GM12892 (cell line): ENCODE data around the gene ELK1. TPM values are rescaled to one million over a fixed set of nuclear protein-coding genes. Genes with fewer than 3 reads are reported as not detected.
A peak's percentile ranks its signal among the peaks of the same experiment; 100 is the strongest.
"Not testable (repeated sequence)": the region's sequence is repeated elsewhere in the genome, so short reads cannot be mapped to it uniquely, and the experiment has no call there.

ENCODE experiments used
- DNase-seq: peaks from one replicate; pipeline ENCODE4 v3.0.0; 2011; ENCODE audit not compliant: insufficient read length
- FAIRE-seq: peaks from 2 replicates; lab custom pipeline; 2011; peaks lifted over from hg19 to GRCh38; lab: Jason Lieb, UNC
- POLR2A ChIP-seq: IDR thresholded peaks from 2 replicates; pipeline ENCODE4 v1.6.1; 2011; ENCODE audit warnings: low read depth, low read length, control low read depth
- POLR2AphosphoS5 ChIP-seq: IDR thresholded peaks from 2 replicates; pipeline ENCODE4 v1.6.1; 2011; ENCODE audit warnings: low read depth, low read length, control low read depth
- TAF1 ChIP-seq: IDR thresholded peaks from 2 replicates; pipeline ENCODE4 v1.6.1; 2011; ENCODE audit warnings: low read depth, mild to moderate bottlenecking, control low read depth, low read length, borderline replicate concordance
- polyA plus RNA-seq: library from polyadenylated mRNA; unstranded; fragments of >200 nt; gene quantifications from one replicate; pipeline ENCODE4 v1.2.1, GENCODE V29; 2012; ENCODE audit warnings: missing spikeins, inconsistent platforms; ENCODE audit not compliant: missing spikeins

The ELK1 gene, protein sequence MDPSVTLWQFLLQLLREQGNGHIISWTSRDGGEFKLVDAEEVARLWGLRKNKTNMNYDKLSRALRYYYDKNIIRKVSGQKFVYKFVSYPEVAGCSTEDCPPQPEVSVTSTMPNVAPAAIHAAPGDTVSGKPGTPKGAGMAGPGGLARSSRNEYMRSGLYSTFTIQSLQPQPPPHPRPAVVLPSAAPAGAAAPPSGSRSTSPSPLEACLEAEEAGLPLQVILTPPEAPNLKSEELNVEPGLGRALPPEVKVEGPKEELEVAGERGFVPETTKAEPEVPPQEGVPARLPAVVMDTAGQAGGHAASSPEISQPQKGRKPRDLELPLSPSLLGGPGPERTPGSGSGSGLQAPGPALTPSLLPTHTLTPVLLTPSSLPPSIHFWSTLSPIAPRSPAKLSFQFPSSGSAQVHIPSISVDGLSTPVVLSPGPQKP
- 27.5 TPM for polyA plus RNA-seq

DNA sequence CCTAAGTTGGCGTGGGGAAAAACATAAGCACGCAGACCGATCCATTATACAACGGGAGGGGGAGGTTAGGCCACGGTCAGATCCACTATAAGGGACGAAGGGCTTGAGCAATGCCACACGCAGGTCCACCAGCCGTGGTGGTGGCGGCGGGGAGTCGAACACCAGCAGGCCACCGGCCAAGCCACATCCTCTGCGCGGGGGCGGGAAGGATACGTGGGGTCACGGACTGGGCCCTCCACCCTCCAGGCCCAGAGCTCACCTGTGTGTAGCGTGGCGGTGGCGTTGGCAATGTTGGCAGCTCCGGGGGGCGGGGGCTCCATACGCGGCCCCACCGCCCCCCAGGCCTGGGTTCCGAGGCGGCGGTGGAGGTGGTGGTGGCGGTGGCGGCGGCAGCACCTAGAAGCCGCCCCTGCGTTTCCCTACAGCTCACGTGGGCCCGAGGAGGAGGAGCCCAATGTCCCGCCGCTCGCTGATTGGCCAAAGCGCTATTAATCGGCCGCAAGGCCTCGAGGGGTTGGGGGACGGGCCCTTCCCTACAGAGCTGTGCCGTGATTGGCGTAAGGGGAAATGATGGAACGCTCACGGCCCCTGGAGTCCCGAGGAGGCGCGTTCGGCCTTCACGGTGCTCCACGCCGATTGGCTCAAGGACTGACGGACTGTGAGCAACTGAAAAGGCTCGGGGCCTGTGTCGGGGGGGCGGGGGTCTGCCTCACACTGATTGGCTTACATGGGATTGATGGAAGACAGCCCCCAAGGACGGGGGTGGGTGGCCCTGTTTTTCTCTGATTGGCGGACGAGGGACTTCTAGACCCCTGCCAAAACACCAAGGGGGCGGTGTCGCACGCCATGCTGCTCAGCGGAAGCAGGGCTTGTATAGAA, at the start of gene ELK1:
Gene ELK1, minus strand, starts transcription at position 400 of the 879 bp plus-strand sequence. CDS start 9,122 bp downstream, outside the sequence.
- DNase-seq (peak; percentile 81), FAIRE-seq (peak; percentile 95)
- TF ChIP-seq POLR2A: peak; percentile 67; the same call in 1 of the 2 replicates
- TF ChIP-seq POLR2AphosphoS5: no peak; the same call in 1 of the 2 replicates

DNA sequence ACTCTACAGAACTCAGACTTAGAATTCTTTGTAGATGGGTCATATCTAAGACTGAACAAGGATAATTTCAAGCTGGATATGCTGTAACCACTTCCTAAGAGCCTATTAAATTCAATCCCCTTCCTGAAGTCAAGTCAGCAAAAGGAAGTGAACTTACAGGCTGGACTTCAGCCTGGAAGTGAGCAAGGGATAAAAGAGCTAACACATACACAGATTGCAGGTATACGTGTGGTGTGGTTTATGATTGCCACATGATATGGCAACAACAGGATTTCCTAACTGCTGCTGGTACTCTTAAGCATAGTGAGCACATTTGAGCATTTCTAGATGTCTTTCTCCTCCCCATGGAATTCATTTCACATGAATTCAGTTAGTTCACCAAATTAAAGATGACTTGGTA, 46.8 kb upstream of the ELK1 start:
- DNase-seq (no peak), FAIRE-seq (no peak)
- TF ChIP-seq POLR2AphosphoS5 (no peak), POLR2A (no peak), TAF1 (no peak)

- TF ChIP-seq POLR2A (no peak), POLR2AphosphoS5 (no peak), TAF1 (no peak)
- FAIRE-seq: no peak
- DNase-seq: no peak
These were observed 39.8 kb upstream of the ELK1 start for GRCh38 chrX:47690175-47690574.

- DNase-seq (no peak), FAIRE-seq (no peak)
- TF ChIP-seq POLR2AphosphoS5 (no peak), POLR2A (no peak), TAF1 (no peak)
These were observed 36.9 kb upstream of the ELK1 start for GRCh38 chrX:47687263-47687662.

DNA sequence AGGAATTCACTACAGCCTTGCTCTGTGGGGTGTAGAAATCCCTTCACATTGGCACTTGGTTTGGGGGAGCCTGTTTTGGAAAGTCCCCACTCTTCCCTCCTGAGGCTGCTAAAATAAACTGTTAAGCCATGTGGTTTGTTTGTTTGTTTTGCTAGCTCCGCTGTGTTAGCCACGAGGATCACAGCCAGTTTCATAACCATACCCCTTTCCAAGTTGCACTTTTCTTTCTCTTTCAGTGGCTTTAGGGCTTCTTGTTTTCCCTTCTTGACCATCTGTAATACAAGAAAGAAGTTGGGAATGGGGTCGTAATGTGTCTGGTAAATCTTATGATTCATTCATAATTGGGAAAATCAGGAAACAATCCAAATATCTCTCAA, 33.5 kb upstream of the ELK1 start:
- TF ChIP-seq POLR2A: no peak
- no peak for TF ChIP-seq TAF1
- TF ChIP-seq POLR2AphosphoS5: no peak
- FAIRE-seq: no peak
- DNase-seq: no peak

DNA sequence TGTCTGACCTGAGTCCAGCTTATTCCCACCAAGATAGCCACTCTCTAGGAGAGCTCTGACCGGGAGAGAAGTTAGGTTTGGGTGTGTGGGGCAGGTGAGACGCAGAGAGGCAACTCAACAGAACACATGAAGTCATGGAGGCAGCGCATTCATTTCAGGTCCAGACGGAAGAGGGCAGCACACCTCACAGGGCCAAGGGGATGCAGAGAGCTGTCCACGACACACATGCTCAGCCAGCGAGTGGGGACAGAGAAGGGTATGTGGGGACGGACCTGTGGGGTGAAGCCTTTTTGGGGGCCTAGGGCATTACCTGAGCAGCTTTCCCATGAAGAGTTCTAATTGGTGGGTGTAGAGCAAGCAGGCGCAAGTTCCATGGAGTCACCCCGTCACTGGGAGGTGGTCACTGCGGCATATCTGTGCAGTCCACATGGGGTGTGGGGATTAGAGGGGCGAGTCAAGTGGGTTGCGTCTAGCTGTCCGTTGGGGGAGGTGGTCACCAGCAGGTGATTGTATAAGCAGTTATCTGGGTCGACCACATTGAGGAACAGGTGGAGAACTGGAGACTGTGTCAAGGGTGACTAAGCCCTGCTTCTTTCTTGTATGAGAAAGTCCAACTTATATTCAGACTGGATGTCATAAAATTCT, 32.9 kb upstream of the ELK1 start:
- no peak for FAIRE-seq
- no peak for DNase-seq
- TF ChIP-seq POLR2A (no peak), POLR2AphosphoS5 (no peak)

GRCh38 chrX:47675959-47676859, 25.8 kb upstream of the ELK1 start:
- not testable (repeated sequence) for DNase-seq, FAIRE-seq

GRCh38 chrX:47674776-47675175, 24.4 kb upstream of the ELK1 start:
- no peak for FAIRE-seq
- DNase-seq: no peak
- TF ChIP-seq POLR2A: no peak
- TF ChIP-seq POLR2AphosphoS5: no peak
- TF ChIP-seq TAF1: no peak

- not testable (repeated sequence) for FAIRE-seq
These were observed 15.4 kb upstream of the ELK1 start for GRCh38 chrX:47665797-47666196.

GRCh38 chrX:47664737-47665136, 14.4 kb upstream of the ELK1 start:
- DNase-seq: no peak
- no peak for TF ChIP-seq TAF1
- no peak for FAIRE-seq

More at GRCh38 chrX:47665797-47666196, 15.4 kb upstream of the ELK1 start:
- DNase-seq: not testable (repeated sequence)

DNA sequence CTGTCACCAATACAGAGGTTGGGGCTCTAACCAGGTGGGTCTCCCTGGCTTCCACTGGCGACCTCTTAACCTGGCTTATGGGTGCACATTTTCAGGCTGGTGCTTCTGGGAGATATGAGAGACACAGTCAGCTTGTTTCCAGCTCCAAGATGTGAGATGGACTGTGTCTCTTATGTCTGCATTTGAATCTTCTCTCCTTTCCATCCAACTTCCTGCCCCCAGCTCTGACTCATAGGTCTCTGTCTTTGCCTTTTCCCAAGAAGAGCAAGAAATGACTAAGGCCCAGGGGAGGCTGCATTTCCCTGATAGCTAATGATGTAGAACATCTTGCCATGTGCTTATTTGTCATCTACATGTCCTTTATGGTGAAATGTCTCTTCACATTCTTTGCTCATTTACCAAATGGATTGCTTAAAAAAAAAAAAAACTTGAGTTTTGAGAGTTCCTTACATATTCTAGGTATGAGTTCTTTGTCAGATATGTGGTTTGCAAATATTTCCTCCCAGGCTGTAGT, 11.8 kb upstream of the ELK1 start:
- TF ChIP-seq POLR2A (no peak), POLR2AphosphoS5 (no peak), TAF1 (no peak)
- DNase-seq (no peak), FAIRE-seq (peak; percentile 24)
